HCT116 (cell line): Measurements from ENCODE around the gene TCERG1L. TPM values are rescaled to one million over a fixed set of nuclear protein-coding genes. Genes with fewer than 3 reads are reported as not detected.

Experiments
- ATAC-seq: fragments of 200-7000 bp; cut with Tn5 transposase; 2 replicates; pipeline ENCODE4 v1.9.1; 2020; ENCODE audit warnings: mild to moderate bottlenecking, moderate library complexity
- BruUV-seq: library from RNA; stranded (reverse); fragments of 400-500 nt; replicated peaks from 2 replicates; lab custom pipeline; 2021; lab: Mats Ljungman, UMichigan
- CTCF ChIA-PET: fragments of 300-600 bp; sonication (Branson Sonifier 250); formaldehyde crosslinking; loops from one replicate; lab custom pipeline; 2021; ENCODE audit warnings: antibody characterized with exemption; lab: Charles Lee
- POLR2A ChIA-PET: fragments of 300-600, 350-600 bp; sonication (Branson Sonifier 250); formaldehyde crosslinking; loops from one replicate; lab custom pipeline; 2021; ENCODE audit warnings: antibody characterized with exemption; lab: Charles Lee
- RAD21 ChIA-PET, 2 experiments: fragments of 300-600 bp; sonication (Branson Sonifier 250); formaldehyde crosslinking; loops; one replicate each; lab custom pipeline; 2023; ENCODE audit warnings: low total read pairs in 2 of 2; ENCODE audit not compliant: uncharacterized antibody in 2 of 2, unreplicated experiment in 2 of 2, low non-redundant PET in 1 of 2; lab: Charles Lee
- DNase-seq: peaks from one replicate; pipeline ENCODE4 v3.0.0-alpha.2; 2010; ENCODE audit warnings: low read depth, low spot score
- H2AFZ ChIP-seq: fragments of 200-600 bp; shearing (Covaris generic), sonication (generic); 2 replicates; pipeline ENCODE4 v1.6.1; 2017; ENCODE audit warnings: low read depth, mixed run types, mixed read lengths, antibody characterized with exemption, low read length; ENCODE audit not compliant: poor library complexity, severe bottlenecking
- H3K27ac ChIP-seq: 2 replicates; pipeline ENCODE4 v1.5.1; 2012; ENCODE audit warnings: low read depth, low read length
- H3K27me3 ChIP-seq: fragments of 200-600 bp; sonication (generic); 2 replicates; pipeline ENCODE4 v1.6.1; 2016; ENCODE audit warnings: mixed run types, low read length, mixed read lengths; ENCODE audit not compliant: insufficient read depth
- H3K36me3 ChIP-seq, 2 experiments: fragments of 200-500 bp in 1 of 2; fragments of 200-600 bp in 1 of 2; sonication (Bioruptor generic) in 1 of 2; sonication (generic) in 1 of 2; 2 replicates each; pipeline versions ENCODE4 v1.5.1 to v1.6.1; 2014 to 2016; ENCODE audit warnings: low read length in 2 of 2, inconsistent platforms in 1 of 2, mixed read lengths in 1 of 2, mixed run types in 1 of 2; ENCODE audit not compliant: insufficient read depth in 2 of 2, control insufficient read depth in 1 of 2
- H3K4me1 ChIP-seq, 2 experiments: fragments of 200-600 bp in 1 of 2; sonication (generic) in 1 of 2; 2 replicates each; pipeline versions ENCODE4 v1.5.1 to v1.6.1; 2012 to 2017; ENCODE audit warnings: low read length in 2 of 2, inconsistent platforms in 1 of 2, mild to moderate bottlenecking in 1 of 2, mixed read lengths in 1 of 2, mixed run types in 1 of 2, moderate library complexity in 1 of 2; ENCODE audit not compliant: insufficient read depth in 2 of 2, control insufficient read depth in 1 of 2
- H3K4me2 ChIP-seq: fragments of 200-600 bp; sonication (generic); 2 replicates; pipeline ENCODE4 v1.6.1; 2017; ENCODE audit warnings: mixed run types, low read length, mixed read lengths
- H3K4me3 ChIP-seq, 2 experiments: fragments of 200-600 bp in 1 of 2; sonication (generic) in 1 of 2; replicated peaks in 1 of 2; 2 replicates each; pipeline ENCODE4 v1.5.1; 2011 to 2016; ENCODE audit warnings: low read length in 2 of 2, control low read depth in 1 of 2, low read depth in 1 of 2, mild to moderate bottlenecking in 1 of 2, mixed read lengths in 1 of 2, mixed run types in 1 of 2
- H3K79me2 ChIP-seq: fragments of 200-600 bp; sonication (generic); 2 replicates; pipeline ENCODE4 v1.6.1; 2017; ENCODE audit warnings: mild to moderate bottlenecking, mixed run types, low read length, moderate library complexity, mixed read lengths; ENCODE audit not compliant: insufficient read depth
- H3K9ac ChIP-seq: fragments of 200-600 bp; sonication (generic); 2 replicates; pipeline ENCODE4 v1.6.1; 2016; ENCODE audit warnings: low read length, mixed read lengths
- H3K9me2 ChIP-seq: fragments of 200-600 bp; sonication (generic), shearing (Covaris generic); 2 replicates; pipeline ENCODE4 v1.6.1; 2017; ENCODE audit warnings: mixed run types, mild to moderate bottlenecking, moderate library complexity; ENCODE audit not compliant: insufficient read depth
- H3K9me3 ChIP-seq, 2 experiments: fragments of 200-500 bp in 1 of 2; fragments of 200-600 bp in 1 of 2; sonication (Bioruptor generic) in 1 of 2; sonication (generic) in 1 of 2; 2 replicates each; pipeline ENCODE4 v1.6.1; 2014 to 2017; ENCODE audit warnings: low read length in 2 of 2, mixed read lengths in 2 of 2, inconsistent platforms in 1 of 2, low read depth in 1 of 2, mild to moderate bottlenecking in 1 of 2, mixed run types in 1 of 2, moderate library complexity in 1 of 2; ENCODE audit not compliant: control insufficient read depth in 1 of 2, insufficient read depth in 1 of 2
- H4K20me1 ChIP-seq: fragments of 200-600 bp; sonication (generic), shearing (Covaris generic); 2 replicates; pipeline ENCODE4 v1.6.1; 2017; ENCODE audit warnings: mixed run types, mild to moderate bottlenecking, moderate library complexity; ENCODE audit not compliant: insufficient read depth
- ATF3 ChIP-seq: IDR thresholded peaks from 2 replicates; pipeline ENCODE4 v1.6.1; 2012
- CBX3 ChIP-seq: IDR thresholded peaks from 2 replicates; pipeline ENCODE4 v1.6.1; 2012; ENCODE audit warnings: low read depth
- EGR1 ChIP-seq: IDR thresholded peaks from 2 replicates; pipeline ENCODE4 v1.6.1; 2012; ENCODE audit warnings: low read depth
- ELF1 ChIP-seq: IDR thresholded peaks from 2 replicates; pipeline ENCODE4 v1.6.1; 2012; ENCODE audit warnings: low read depth, borderline replicate concordance
- EZH2 ChIP-seq: fragments of 200-600 bp; sonication (generic); IDR thresholded peaks from 2 replicates; pipeline ENCODE4 v1.6.1; 2017; ENCODE audit warnings: antibody characterized with exemption, mixed run types
- JUND ChIP-seq: IDR thresholded peaks from 2 replicates; pipeline ENCODE4 v1.6.1; 2012
- POLR2AphosphoS5 ChIP-seq: IDR thresholded peaks from 2 replicates; pipeline ENCODE4 v1.6.1; 2011; ENCODE audit warnings: mild to moderate bottlenecking, low read depth, low read length, moderate library complexity
- SIN3A ChIP-seq: IDR thresholded peaks from 2 replicates; pipeline ENCODE4 v1.6.1; 2012; ENCODE audit warnings: low read depth
- SP1 ChIP-seq: IDR thresholded peaks from 2 replicates; pipeline ENCODE4 v1.6.1; 2012; ENCODE audit warnings: low read depth
- YY1 ChIP-seq: IDR thresholded peaks from 2 replicates; pipeline ENCODE4 v1.6.1; 2011; ENCODE audit warnings: low read length, low read depth, moderate library complexity, mild to moderate bottlenecking; ENCODE audit not compliant: insufficient replicate concordance; ENCODE audit errors: extremely low read depth
- ZBTB33 ChIP-seq: IDR thresholded peaks from 2 replicates; pipeline ENCODE4 v1.6.1; 2011; ENCODE audit warnings: mild to moderate bottlenecking, low read length, moderate library complexity; ENCODE audit not compliant: insufficient replicate concordance; ENCODE audit errors: extremely low read depth
- ZNF274 ChIP-seq: fragments of 200-500 bp; sonication (Bioruptor generic); IDR thresholded peaks from 2 replicates; pipeline ENCODE4 v1.6.1; 2014; ENCODE audit warnings: mild to moderate bottlenecking, low read depth, low read length, inconsistent platforms
- intact Hi-C: fragments of 100-400 bp; cut with micrococcal nuclease; formaldehyde crosslinking; loops from 2 replicates; pipeline ENCODE4 v1.10.0; 2022
- total RNA-seq: library from RNA; stranded (reverse); gene quantifications from one replicate; pipeline ENCODE4 v1.2.1, GENCODE V29; 2021; ENCODE audit not compliant: unreplicated experiment
- TF ChIP-seq, protein P1 (sequence below): IDR thresholded peaks from 2 replicates; pipeline ENCODE4 v1.6.1; 2012
- TF ChIP-seq, protein P2 (sequence below), 3 experiments: fragments of 200-600 bp in 1 of 3; sonication (generic) in 1 of 3; IDR thresholded peaks in 2 of 3; conservative IDR thresholded peaks in 1 of 3; 2 replicates each; pipeline ENCODE4 v1.5.1; 2012 to 2017; ENCODE audit warnings: low read depth in 2 of 3, low read length in 2 of 3, antibody characterized with exemption in 1 of 3, borderline replicate concordance in 1 of 3, control low read depth in 1 of 3, mild to moderate bottlenecking in 1 of 3, mixed read lengths in 1 of 3, mixed run types in 1 of 3, moderate library complexity in 1 of 3; ENCODE audit not compliant: insufficient read depth in 1 of 3

TCERG1L gene
- total RNA-seq, 1 experiment from 2014 or later, result not detected

- ChIA-PET POLR2A (no interaction called here), CTCF (no interaction called here)
- no peak for ATAC-seq
Measured at GRCh38 chr10:131252567-131253276, 58.8 kb downstream of the TCERG1L start.

More at GRCh38 chr10:131252567-131253276, 58.8 kb downstream of the TCERG1L start:
- Histone ChIP-seq H4K20me1 (no peaks in the 10 kb centered on the region), H3K27me3 (no peaks in the 10 kb centered on the region), H3K4me1 (no peaks in the 10 kb centered on the region), H3K27ac (no peak overlapping the region), H2AFZ (no peak overlapping the region), H3K9me3 (no peaks in the 10 kb centered on the region), H3K36me3 (no peaks in the 10 kb centered on the region), H3K4me2 (no peak overlapping the region), H3K9ac (no peak overlapping the region), H3K79me2 (no peaks in the 10 kb centered on the region), H3K9me2 (no peaks in the 10 kb centered on the region), H3K4me3 (no peak overlapping the region)
- TF ChIP-seq, protein P1, sequence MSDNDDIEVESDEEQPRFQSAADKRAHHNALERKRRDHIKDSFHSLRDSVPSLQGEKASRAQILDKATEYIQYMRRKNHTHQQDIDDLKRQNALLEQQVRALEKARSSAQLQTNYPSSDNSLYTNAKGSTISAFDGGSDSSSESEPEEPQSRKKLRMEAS, result no peak
- no peak for TF ChIP-seq JUND
- TF ChIP-seq ZBTB33, result no peak
- no peak for TF ChIP-seq CBX3
- no peak for TF ChIP-seq SP1
- TF ChIP-seq, protein P2, sequence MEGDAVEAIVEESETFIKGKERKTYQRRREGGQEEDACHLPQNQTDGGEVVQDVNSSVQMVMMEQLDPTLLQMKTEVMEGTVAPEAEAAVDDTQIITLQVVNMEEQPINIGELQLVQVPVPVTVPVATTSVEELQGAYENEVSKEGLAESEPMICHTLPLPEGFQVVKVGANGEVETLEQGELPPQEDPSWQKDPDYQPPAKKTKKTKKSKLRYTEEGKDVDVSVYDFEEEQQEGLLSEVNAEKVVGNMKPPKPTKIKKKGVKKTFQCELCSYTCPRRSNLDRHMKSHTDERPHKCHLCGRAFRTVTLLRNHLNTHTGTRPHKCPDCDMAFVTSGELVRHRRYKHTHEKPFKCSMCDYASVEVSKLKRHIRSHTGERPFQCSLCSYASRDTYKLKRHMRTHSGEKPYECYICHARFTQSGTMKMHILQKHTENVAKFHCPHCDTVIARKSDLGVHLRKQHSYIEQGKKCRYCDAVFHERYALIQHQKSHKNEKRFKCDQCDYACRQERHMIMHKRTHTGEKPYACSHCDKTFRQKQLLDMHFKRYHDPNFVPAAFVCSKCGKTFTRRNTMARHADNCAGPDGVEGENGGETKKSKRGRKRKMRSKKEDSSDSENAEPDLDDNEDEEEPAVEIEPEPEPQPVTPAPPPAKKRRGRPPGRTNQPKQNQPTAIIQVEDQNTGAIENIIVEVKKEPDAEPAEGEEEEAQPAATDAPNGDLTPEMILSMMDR (IDR thresholded peaks at IDR 0.05 in 2 of 3, conservative IDR thresholded peaks at IDR 0.05 in 1 of 3; ENCODE audit: borderline replicate concordance in 1 of 3, insufficient read depth in 1 of 3, low read depth in 2 of 3, low read length in 2 of 3), result no peak
- no peak for TF ChIP-seq ELF1
- TF ChIP-seq EZH2, result no peak
- TF ChIP-seq EGR1, result no peak
- TF ChIP-seq ZNF274, result no peak
- no peak for TF ChIP-seq POLR2AphosphoS5
- TF ChIP-seq SIN3A, result no peak
- no peak for TF ChIP-seq ATF3
- no peak for TF ChIP-seq YY1
- RAD21 ChIA-PET, result no interaction called here
- DNase-seq, result no peak
- BruUV-seq, result no TSS peak
- intact Hi-C loops, result no loop called here
